Brain microvascular endothelial cell (primary cell): ENCODE measurements around the gene CSE1L.
"Not testable (repeated sequence)": the region's sequence is repeated elsewhere in the genome, so short reads cannot be mapped to it uniquely, and the experiment has no call there.

Experiments used
- DNase-seq: peaks from one replicate; pipeline ENCODE4 v3.0.0-alpha.2; 2020
- H3K27ac ChIP-seq: fragments of 250-450 bp; sonication (Bioruptor Pico); 2 replicates; pipeline ENCODE4 v1.5.1; 2020; ENCODE audit warnings: mild to moderate bottlenecking, moderate library complexity
- H3K27me3 ChIP-seq: fragments of 250-450 bp; sonication (Bioruptor Pico); replicated peaks from 2 replicates; pipeline ENCODE4 v1.5.1; 2020; ENCODE audit warnings: mild to moderate bottlenecking
- H3K36me3 ChIP-seq: fragments of 250-450 bp; sonication (Bioruptor Pico); replicated peaks from 2 replicates; pipeline ENCODE4 v1.5.1; 2020; ENCODE audit warnings: mild to moderate bottlenecking
- H3K4me3 ChIP-seq: 2 replicates; pipeline ENCODE4 v1.5.1; 2011; ENCODE audit warnings: low read depth, mild to moderate bottlenecking, control low read depth, low read length, moderate library complexity
- in situ Hi-C: cut with HindIII; loops from 2 replicates; pipeline ENCODE4 v1.10.0; 2017; ENCODE audit warnings: low sequenced_read_pairs, low pct_ligation_motif_present
- TF ChIP-seq, protein P1 (sequence below): IDR thresholded peaks from 2 replicates; pipeline ENCODE4 v1.5.1; 2011; ENCODE audit warnings: low read depth, mild to moderate bottlenecking, moderate library complexity, low read length, control low read depth, inconsistent platforms; ENCODE audit errors: missing control alignments

The CSE1L gene

DNA sequence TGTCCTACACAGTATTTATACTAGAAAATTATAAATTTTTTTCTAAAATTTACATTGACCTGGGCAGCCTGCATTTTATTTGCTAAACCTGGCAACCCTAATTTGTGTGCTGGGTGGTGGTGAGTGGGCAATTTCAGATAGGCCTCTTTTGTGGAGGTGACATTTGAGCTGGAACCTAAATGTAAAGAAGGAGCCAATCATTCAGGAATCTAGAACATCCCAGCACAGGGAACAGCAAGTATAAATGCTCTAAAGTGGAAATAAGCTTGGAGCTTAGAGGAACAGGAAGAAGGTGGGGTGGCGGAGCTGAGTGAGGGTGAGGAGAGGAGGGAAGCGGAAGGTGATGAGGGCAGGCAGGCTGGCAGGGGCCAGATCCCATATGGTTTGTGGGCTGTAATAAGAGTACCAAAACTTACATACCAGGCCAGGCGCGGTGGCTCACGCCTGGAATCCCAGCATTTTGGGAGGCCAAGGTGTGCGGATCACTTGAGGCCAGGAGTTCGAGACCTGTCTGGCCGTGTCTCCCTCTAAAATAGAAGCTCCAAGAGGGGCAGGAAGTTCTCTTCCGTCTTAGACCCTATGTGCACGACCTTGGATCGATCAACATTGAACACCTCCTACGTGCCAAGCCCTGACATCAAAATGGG is 549 bp upstream of the CSE1L start:
- Histone ChIP-seq H3K27ac (peak overlapping the region; percentile 75), H3K27me3 (no peaks in the 10 kb centered on the region), H3K4me3 (peak overlapping the region; percentile 100), H3K36me3 (no peaks in the 10 kb centered on the region)
- no peak for DNase-seq
- in situ Hi-C loops, result no loop called here
- TF ChIP-seq, protein P1, sequence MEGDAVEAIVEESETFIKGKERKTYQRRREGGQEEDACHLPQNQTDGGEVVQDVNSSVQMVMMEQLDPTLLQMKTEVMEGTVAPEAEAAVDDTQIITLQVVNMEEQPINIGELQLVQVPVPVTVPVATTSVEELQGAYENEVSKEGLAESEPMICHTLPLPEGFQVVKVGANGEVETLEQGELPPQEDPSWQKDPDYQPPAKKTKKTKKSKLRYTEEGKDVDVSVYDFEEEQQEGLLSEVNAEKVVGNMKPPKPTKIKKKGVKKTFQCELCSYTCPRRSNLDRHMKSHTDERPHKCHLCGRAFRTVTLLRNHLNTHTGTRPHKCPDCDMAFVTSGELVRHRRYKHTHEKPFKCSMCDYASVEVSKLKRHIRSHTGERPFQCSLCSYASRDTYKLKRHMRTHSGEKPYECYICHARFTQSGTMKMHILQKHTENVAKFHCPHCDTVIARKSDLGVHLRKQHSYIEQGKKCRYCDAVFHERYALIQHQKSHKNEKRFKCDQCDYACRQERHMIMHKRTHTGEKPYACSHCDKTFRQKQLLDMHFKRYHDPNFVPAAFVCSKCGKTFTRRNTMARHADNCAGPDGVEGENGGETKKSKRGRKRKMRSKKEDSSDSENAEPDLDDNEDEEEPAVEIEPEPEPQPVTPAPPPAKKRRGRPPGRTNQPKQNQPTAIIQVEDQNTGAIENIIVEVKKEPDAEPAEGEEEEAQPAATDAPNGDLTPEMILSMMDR, result no peak

GRCh38 chr20:49052334-49052733 is 6.2 kb downstream of the CSE1L start:
- H3K27me3 ChIP-seq, result no peaks in the 10 kb centered on the region
- peak; percentile 10 for DNase-seq
- TF ChIP-seq, protein P1, result no peak
- in situ Hi-C loops, result no loop called here
- H3K36me3 ChIP-seq, result no peaks in the 10 kb centered on the region
- no peak overlapping the region for H3K27ac ChIP-seq
- H3K4me3 ChIP-seq, result no peak overlapping the region

- no peak overlapping the region for H3K27ac ChIP-seq
- H3K4me3 ChIP-seq, result no peak overlapping the region
- no peaks in the 10 kb centered on the region for H3K36me3 ChIP-seq
- peak; percentile 12 for DNase-seq
- H3K27me3 ChIP-seq, result no peaks in the 10 kb centered on the region
- in situ Hi-C loops, result no loop called here
- TF ChIP-seq, protein P1, result no peak
Measured at GRCh38 chr20:49054056-49054643, 8.0 kb downstream of the CSE1L start.

DNA sequence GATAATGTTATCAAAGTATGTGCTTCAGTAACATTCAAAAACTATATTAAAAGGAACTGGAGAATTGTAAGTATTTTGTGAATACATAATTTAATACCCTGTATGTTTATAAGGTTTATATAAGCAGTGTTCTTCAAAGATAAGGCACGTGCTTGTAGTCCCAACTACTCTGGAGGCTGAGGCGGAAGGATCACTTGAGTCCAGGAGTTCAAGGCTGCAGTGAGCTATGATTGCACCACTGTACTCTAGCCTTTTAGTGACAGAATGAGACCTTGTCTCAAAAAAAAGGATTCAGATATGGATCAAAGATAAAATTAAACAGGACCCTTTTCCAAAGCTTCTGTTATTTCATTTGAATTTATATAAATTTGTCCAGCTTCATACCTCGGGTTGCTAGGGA is 17.2 kb downstream of the CSE1L start:
- Histone ChIP-seq H3K36me3 (peaks cover 29% of the 10 kb centered on the region), H3K27ac (no peak overlapping the region), H3K4me3 (no peak overlapping the region), H3K27me3 (no peaks in the 10 kb centered on the region)
- DNase-seq, result no peak
- in situ Hi-C loops, result no loop called here
- TF ChIP-seq, protein P1, result no peak

DNA sequence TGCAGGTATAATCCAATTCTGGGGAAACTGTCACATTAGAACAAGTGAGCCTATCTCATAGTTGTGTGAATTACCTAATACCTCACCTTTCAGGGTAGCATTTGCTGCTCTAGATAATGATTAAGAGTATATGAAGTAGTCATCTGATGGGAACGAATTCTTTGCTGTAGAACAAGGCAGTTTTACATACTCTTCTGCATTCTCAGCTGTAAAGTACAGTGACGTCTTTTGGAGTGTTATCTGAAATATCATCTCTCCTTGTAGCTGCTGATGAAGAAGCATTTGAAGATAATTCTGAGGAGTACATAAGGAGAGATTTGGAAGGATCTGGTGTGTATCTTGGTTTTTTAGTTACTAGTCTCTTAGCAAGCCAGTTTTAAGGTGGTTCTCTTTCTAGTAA is 28.4 kb downstream of the CSE1L start:
- TF ChIP-seq, protein P1, result no peak
- H3K36me3 ChIP-seq, result peaks cover 38% of the 10 kb centered on the region

GRCh38 chr20:49078310-49078709 is 32.2 kb downstream of the CSE1L start:
- no peak overlapping the region for H3K4me3 ChIP-seq
- H3K36me3 ChIP-seq, result peaks cover 40% of the 10 kb centered on the region
- no peak overlapping the region for H3K27ac ChIP-seq
- no peak for DNase-seq
- no peaks in the 10 kb centered on the region for H3K27me3 ChIP-seq
- in situ Hi-C loops, result no loop called here
- TF ChIP-seq, protein P1, result no peak

More for the DNA sequence above, 28.4 kb downstream of the CSE1L start:
- H3K27ac ChIP-seq, result no peak overlapping the region
- no peak overlapping the region for H3K4me3 ChIP-seq
- in situ Hi-C loops, result no loop called here
- DNase-seq, result no peak
- no peaks in the 10 kb centered on the region for H3K27me3 ChIP-seq

DNA sequence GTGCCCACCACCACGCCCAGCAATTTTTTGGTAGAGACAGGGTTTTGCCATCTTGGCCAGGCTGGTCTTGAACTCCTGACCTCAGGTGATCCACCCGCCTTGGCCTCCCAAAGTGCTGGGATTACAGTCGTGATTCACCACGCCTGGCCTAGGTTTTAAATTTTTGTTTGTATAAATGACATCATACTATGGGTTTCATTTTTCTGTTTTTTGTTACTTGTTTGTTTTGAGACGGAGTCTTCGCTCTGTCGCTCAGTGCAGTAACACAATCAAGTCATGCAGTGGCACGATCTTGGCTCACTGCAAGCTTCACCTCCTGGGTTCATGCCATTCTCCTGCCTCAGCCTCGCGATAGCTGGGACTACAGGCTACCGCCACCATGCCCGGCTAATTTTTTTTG is 36.2 kb downstream of the CSE1L start:
- H3K27ac ChIP-seq, H3K27me3 ChIP-seq, H3K4me3 ChIP-seq, in situ Hi-C loops, DNase-seq: not testable (repeated sequence)
- peaks cover 43% of the 10 kb centered on the region for H3K36me3 ChIP-seq
